HG03558 (cell line): Measurements from ENCODE around the gene TBCK.
A peak's percentile ranks its signal among the peaks of the same experiment; 100 is the strongest.

Source experiments
- ATAC-seq: cut with Tn5 transposase; IDR thresholded peaks from one replicate; pipeline ENCODE4 v1.9.1; 2021; ENCODE audit warnings: moderate number of reproducible peaks; ENCODE audit not compliant: unreplicated experiment; ENCODE audit errors: extremely low read depth

Gene TBCK

GRCh38 chr4:106291678-106292077 lies 24.3 kb downstream of the TBCK start:
- no peak for ATAC-seq

DNA sequence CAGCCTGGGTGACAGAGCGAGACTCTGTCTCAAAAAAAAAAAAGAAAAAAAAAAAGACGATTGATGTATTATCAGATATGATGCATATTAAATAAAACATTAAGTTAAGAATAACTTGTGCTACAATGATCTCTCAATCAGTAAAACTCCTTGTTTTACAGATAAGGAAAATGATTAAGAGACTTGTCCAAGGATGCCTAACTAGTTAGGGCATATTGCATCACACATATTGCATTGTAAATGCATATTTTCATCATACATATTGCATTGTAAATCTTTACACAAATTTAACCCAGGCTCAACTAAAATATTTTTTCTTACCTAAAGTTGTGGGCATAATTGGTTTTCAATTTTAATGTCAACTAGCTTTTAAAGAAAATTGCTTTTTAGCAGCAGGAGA lies 26.3 kb downstream of the TBCK start:
- no peak for ATAC-seq

GRCh38 chr4:106287353-106287969 lies 28.5 kb downstream of the TBCK start:
- no peak for ATAC-seq

- ATAC-seq: no peak
Observed at GRCh38 chr4:106286611-106287010, 29.4 kb downstream of the TBCK start.

DNA sequence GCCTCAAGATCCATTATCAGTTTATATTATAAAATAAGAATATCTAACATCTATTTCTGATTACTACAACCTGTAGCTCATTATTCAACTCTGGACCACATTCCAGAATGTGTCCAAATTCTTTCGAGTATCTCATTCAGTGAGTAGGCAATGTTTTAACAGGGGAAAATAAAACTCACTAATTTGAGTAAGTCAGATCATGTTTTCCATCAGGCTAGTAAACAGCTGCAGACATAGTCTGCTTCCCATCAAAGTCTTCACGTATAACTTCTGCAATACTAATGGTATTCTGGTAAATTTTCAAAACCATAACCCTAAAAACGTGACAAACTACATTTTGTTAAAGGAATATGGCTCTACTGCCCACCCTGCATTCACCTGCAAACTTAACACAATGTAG lies 31.8 kb downstream of the TBCK start:
- no peak for ATAC-seq

DNA sequence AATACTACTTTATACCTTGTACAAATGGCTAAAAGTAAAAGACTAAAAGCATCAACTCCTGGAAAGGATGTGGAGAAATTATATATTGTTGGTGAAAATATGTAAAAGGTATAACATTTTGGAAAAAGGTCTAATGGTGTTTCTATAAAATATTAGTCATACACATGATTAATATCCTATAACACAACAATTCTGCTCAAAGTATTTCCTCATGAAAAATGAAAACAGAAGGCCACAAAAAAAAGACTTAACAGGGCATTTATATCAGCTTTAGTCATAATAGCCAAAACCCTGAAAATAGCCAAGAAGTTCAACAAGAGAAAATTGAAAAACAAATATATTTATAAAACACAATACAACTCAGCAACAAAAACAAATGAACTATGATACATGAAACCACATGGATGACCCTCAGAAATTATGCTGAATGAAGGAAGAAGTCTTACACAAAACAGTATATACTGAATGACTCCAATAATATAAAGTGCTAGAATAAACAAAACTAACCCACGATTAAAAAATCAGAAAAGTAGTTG lies 38.8 kb downstream of the TBCK start:
- ATAC-seq: no peak

GRCh38 chr4:106273831-106274230 lies 42.2 kb downstream of the TBCK start:
- no peak for ATAC-seq

GRCh38 chr4:106270736-106271135 lies 45.3 kb downstream of the TBCK start:
- no peak for ATAC-seq

DNA sequence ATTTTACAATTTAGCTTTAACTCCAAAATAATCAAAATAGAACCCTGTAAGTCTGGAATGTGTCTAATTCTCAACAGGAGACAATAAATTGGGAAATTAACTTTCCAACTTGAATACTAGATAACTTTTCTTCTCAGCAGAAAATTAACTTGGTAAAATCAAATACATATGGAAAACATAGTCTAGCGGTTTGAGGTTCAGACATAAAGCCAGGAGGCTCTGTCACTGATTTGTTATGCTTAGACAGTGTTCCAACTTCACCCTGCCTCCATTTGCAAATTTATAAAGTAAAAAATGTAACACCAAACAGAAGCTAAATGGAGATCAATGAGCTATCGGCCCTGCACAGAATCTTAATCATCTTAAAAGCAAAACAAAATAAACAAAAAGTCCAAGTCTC lies 46.3 kb downstream of the TBCK start:
- ATAC-seq: no peak

DNA sequence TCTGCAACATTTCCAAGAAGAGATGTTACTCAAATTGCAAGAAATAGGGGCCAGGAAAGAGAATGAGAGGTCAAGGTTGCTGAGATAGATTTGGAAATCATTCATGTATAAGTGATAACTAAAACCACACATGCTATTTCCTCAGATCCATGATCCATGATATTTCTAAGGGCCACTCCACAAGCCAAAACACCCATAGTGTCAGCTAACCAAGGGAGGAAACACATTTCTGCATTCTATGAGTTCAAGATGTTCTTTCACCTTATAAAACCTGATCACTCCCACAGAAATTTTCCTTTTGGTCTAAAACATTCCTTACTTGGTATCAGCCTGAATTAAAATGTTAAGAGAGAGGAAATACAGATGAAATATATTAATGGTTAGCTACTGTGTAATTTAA lies 47.2 kb downstream of the TBCK start:
- ATAC-seq: no peak

GRCh38 chr4:106266201-106266600 lies 49.8 kb downstream of the TBCK start:
- ATAC-seq: peak; percentile 46

- ATAC-seq: no peak
Observed at GRCh38 chr4:106264331-106264728, 51.7 kb downstream of the TBCK start.

- ATAC-seq: no peak
Observed at GRCh38 chr4:106263594-106264330, 52.2 kb downstream of the TBCK start.

GRCh38 chr4:106261980-106262379 lies 54.0 kb downstream of the TBCK start:
- no peak for ATAC-seq

GRCh38 chr4:106258145-106259045 lies 57.6 kb downstream of the TBCK start:
- no peak for ATAC-seq

- no peak for ATAC-seq
Observed at GRCh38 chr4:106256190-106256589, 59.8 kb downstream of the TBCK start.

- ATAC-seq: no peak
Observed at GRCh38 chr4:106255195-106255594, 60.8 kb downstream of the TBCK start.

DNA sequence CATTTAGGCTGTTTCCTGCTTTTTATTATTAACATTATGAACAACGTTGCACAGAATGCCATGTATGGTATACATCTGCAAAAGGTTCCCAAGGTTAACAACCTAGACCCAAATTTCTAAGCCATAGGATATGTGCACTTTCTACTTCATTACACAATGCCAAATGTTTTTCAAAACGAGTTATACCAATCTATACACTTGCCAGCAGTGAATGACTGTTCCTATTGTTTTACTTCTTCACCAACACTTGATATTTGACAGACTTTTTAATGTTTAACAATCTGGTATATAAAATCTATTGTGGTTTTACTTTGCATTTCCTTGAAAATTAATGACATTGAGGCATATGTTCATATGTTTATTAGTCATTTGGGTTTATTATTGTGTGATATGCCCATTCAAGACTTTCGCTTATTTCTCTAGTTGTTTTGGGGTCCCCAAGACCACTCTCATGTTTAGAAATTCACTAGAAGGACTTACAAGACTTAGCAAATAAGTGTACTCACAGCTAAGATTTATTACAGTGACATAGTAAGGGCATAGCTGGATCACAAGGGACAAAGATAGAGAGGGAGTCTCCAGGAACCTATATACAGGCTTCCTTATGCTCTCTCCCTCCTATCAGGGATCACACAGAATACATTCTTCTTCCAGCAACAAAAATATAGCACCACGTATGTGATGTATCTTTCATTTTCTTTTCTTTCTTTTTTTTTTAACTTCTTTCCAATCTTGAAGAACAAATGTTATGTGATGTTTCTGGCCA lies 62.5 kb downstream of the TBCK start:
- ATAC-seq: no peak

DNA sequence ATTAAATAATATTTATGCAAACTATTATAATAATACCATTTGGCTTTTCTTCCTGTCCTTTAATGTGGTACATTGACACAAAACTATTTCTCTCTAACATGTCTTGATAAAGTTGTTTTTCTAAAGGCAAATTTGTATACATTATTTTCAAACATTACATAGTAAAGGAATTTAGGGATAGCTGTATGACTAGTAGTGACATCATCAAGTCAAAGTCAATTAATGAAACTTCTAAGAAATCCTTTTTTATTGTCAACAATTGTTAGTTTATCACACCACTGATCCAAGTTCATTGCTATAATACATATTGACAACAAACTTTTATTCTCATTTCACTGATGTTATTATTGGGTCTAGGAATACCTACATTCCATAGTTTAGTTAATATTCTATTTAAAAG lies 68.4 kb downstream of the TBCK start:
- ATAC-seq: no peak

GRCh38 chr4:106246441-106246840 lies 69.6 kb downstream of the TBCK start:
- ATAC-seq: no peak
